Neural cell (in vitro differentiated cells): Measurements from ENCODE around the gene ADGRL3. TPM values are rescaled to one million over a fixed set of nuclear protein-coding genes. Genes with fewer than 3 reads are reported as not detected.

Experiments used
- H2AFZ ChIP-seq: fragments of 200-600, 300-800 bp; sonication (generic), shearing (Covaris generic); 2 replicates; pipeline ENCODE4 v1.6.0; 2014; ENCODE audit warnings: low read depth, mild to moderate bottlenecking, antibody characterized with exemption, low read length, moderate library complexity
- H3F3A ChIP-seq: fragments of 200-600 bp; shearing (Covaris generic); 2 replicates; pipeline ENCODE4 v1.6.1; 2016; ENCODE audit warnings: mild to moderate bottlenecking, moderate library complexity, mixed read lengths, antibody characterized with exemption, low read length; ENCODE audit not compliant: insufficient read depth, poor library complexity, severe bottlenecking
- H3K27ac ChIP-seq: fragments of 200-600, 300-800 bp; sonication (generic), shearing (Covaris generic); 2 replicates; pipeline ENCODE4 v1.5.1; 2014; ENCODE audit warnings: mild to moderate bottlenecking, low read length, moderate library complexity
- H3K27me3 ChIP-seq: fragments of 300-800, 200-600 bp; sonication (generic), shearing (Covaris generic); 2 replicates; pipeline ENCODE4 v1.6.0; 2014; ENCODE audit warnings: mild to moderate bottlenecking, low read depth, low read length, moderate library complexity; ENCODE audit not compliant: insufficient read depth
- H3K36me3 ChIP-seq: fragments of 300-800, 200-600 bp; sonication (generic), shearing (Covaris generic); 2 replicates; pipeline ENCODE4 v1.5.1; 2014; ENCODE audit warnings: mild to moderate bottlenecking, antibody characterized with exemption, low read length, moderate library complexity; ENCODE audit not compliant: insufficient read depth
- H3K4me2 ChIP-seq: fragments of 300-800, 200-600 bp; sonication (generic), shearing (Covaris generic); 2 replicates; pipeline ENCODE4 v1.6.0; 2014; ENCODE audit warnings: mild to moderate bottlenecking, low read length
- H3K4me3 ChIP-seq: fragments of 300-800, 200-600 bp; sonication (generic), shearing (Covaris generic); 2 replicates; pipeline ENCODE4 v1.5.1; 2014; ENCODE audit warnings: mild to moderate bottlenecking, low read length, moderate library complexity
- H3K79me2 ChIP-seq: fragments of 200-600 bp; shearing (Covaris generic); replicated peaks from 2 replicates; pipeline ENCODE4 v1.6.0; 2014; ENCODE audit warnings: mild to moderate bottlenecking, low read length, moderate library complexity; ENCODE audit not compliant: insufficient read depth
- H3K9ac ChIP-seq: fragments of 300-800, 200-600 bp; sonication (generic), shearing (Covaris generic); 2 replicates; pipeline ENCODE4 v1.6.1; 2016; ENCODE audit warnings: mild to moderate bottlenecking, low read length, mixed read lengths
- H3K9me2 ChIP-seq: fragments of 200-600 bp; shearing (Covaris generic); 2 replicates; pipeline ENCODE4 v1.6.1; 2016; ENCODE audit warnings: mild to moderate bottlenecking, low read length, mixed read lengths; ENCODE audit not compliant: insufficient read depth
- H3K9me3 ChIP-seq: fragments of 200-600, 300-800 bp; sonication (generic), shearing (Covaris generic); 2 replicates; pipeline ENCODE4 v1.6.1; 2016; ENCODE audit warnings: mild to moderate bottlenecking, mixed run types, low read length, moderate library complexity, mixed read lengths
- H4K20me1 ChIP-seq: fragments of 200-600 bp; shearing (Covaris generic); 2 replicates; pipeline ENCODE4 v1.6.1; 2016; ENCODE audit warnings: mild to moderate bottlenecking, mixed run types; ENCODE audit not compliant: insufficient read depth
- CTCF ChIP-seq: fragments of 450-650 bp; IDR thresholded peaks from 2 replicates; pipeline ENCODE4 v1.5.1; 2014; ENCODE audit warnings: antibody characterized with exemption, mild to moderate bottlenecking, moderate library complexity; ENCODE audit not compliant: poor library complexity, severe bottlenecking
- EP300 ChIP-seq: fragments of 450-650 bp; conservative IDR thresholded peaks from 2 replicates; pipeline ENCODE4 v1.6.1; 2014; ENCODE audit warnings: antibody characterized with exemption, mild to moderate bottlenecking, moderate library complexity; ENCODE audit not compliant: poor library complexity, severe bottlenecking
- EZH2 ChIP-seq: fragments of 200-600, 300-800 bp; shearing (Covaris generic), sonication (generic); IDR thresholded peaks from 2 replicates; pipeline ENCODE4 v1.6.1; 2014; ENCODE audit warnings: antibody characterized with exemption, low read length, borderline replicate concordance, mild to moderate bottlenecking; ENCODE audit not compliant: insufficient read depth, poor library complexity, severe bottlenecking
- MXI1 ChIP-seq: fragments of 450-650 bp; conservative IDR thresholded peaks from 2 replicates; pipeline ENCODE4 v1.6.1; 2014; ENCODE audit warnings: antibody characterized with exemption, mild to moderate bottlenecking; ENCODE audit not compliant: poor library complexity, severe bottlenecking
- POLR2AphosphoS5 ChIP-seq: IDR thresholded peaks from 2 replicates; pipeline ENCODE4 v1.6.1; 2012
- RAD21 ChIP-seq: fragments of 450-650 bp; conservative IDR thresholded peaks from 2 replicates; pipeline ENCODE4 v1.6.1; 2014; ENCODE audit warnings: antibody characterized with exemption, mild to moderate bottlenecking, moderate library complexity
- REST ChIP-seq: IDR thresholded peaks from 2 replicates; pipeline ENCODE4 v1.6.1; 2012; ENCODE audit warnings: borderline replicate concordance
- SMC3 ChIP-seq: fragments of 450-650 bp; conservative IDR thresholded peaks from 2 replicates; pipeline ENCODE4 v1.6.1; 2014; ENCODE audit warnings: antibody characterized with exemption, mild to moderate bottlenecking, moderate library complexity; ENCODE audit not compliant: poor library complexity
- TAF1 ChIP-seq: IDR thresholded peaks from 2 replicates; pipeline ENCODE4 v1.6.1; 2012; ENCODE audit warnings: low read depth
- polyA plus RNA-seq: library from polyadenylated mRNA; depleted of rRNA; stranded (reverse); fragments of >200 nt; gene quantifications from 2 replicates; pipeline ENCODE4 v1.2.3, GENCODE V29; 2014

The ADGRL3 gene
- polyA plus RNA-seq, 1 donor from 2014 or later: 99.4 TPM

GRCh38 chr4:61332693-61333092 is 132.6 kb downstream of the ADGRL3 start:
- H2AFZ ChIP-seq: no peak overlapping the region
- TF ChIP-seq RAD21 (no peak), CTCF (no peak), POLR2AphosphoS5 (no peak), REST (no peak), SMC3 (no peak), TAF1 (no peak), MXI1 (no peak), EZH2 (no peak), EP300 (no peak)
- H3K27me3 ChIP-seq: no peaks in the 10 kb centered on the region
- no peaks in the 10 kb centered on the region for H3K9me2 ChIP-seq
- no peaks in the 10 kb centered on the region for H3K9me3 ChIP-seq
- H3K36me3 ChIP-seq: no peaks in the 10 kb centered on the region
- H3K27ac ChIP-seq: no peak overlapping the region
- H4K20me1 ChIP-seq: no peaks in the 10 kb centered on the region
- peaks cover under 1% of the 10 kb centered on the region for H3F3A ChIP-seq
- H3K4me3 ChIP-seq: no peak overlapping the region
- no peak overlapping the region for H3K4me2 ChIP-seq
- H3K79me2 ChIP-seq: peaks cover 34% of the 10 kb centered on the region
- H3K9ac ChIP-seq: no peak overlapping the region

- Histone ChIP-seq H4K20me1 (no peaks in the 10 kb centered on the region), H3K27ac (no peak overlapping the region), H3K36me3 (no peaks in the 10 kb centered on the region), H3F3A (peaks cover 3% of the 10 kb centered on the region), H3K9ac (no peak overlapping the region), H3K9me2 (no peaks in the 10 kb centered on the region), H2AFZ (no peak overlapping the region), H3K4me3 (no peak overlapping the region), H3K27me3 (no peaks in the 10 kb centered on the region), H3K4me2 (no peak overlapping the region), H3K79me2 (peaks cover 35% of the 10 kb centered on the region), H3K9me3 (no peaks in the 10 kb centered on the region)
- TF ChIP-seq RAD21: no peak
- no peak for TF ChIP-seq EZH2
- no peak for TF ChIP-seq POLR2AphosphoS5
- TF ChIP-seq EP300: no peak
- no peak for TF ChIP-seq CTCF
- no peak for TF ChIP-seq REST
- no peak for TF ChIP-seq TAF1
- no peak for TF ChIP-seq SMC3
- no peak for TF ChIP-seq MXI1
Measured at GRCh38 chr4:61333490-61333889, 133.4 kb downstream of the ADGRL3 start.
